HG02610 (cell line): ENCODE measurements around the gene COPZ1.

ENCODE experiments used
- ATAC-seq: cut with Tn5 transposase; IDR thresholded peaks from one replicate; pipeline ENCODE4 v1.9.1; 2021; ENCODE audit warnings: mild to moderate bottlenecking, moderate library complexity; ENCODE audit not compliant: unreplicated experiment

The COPZ1 gene

GRCh38 chr12:54374562-54375258, 49.8 kb downstream of the COPZ1 start:
- no peak for ATAC-seq

DNA sequence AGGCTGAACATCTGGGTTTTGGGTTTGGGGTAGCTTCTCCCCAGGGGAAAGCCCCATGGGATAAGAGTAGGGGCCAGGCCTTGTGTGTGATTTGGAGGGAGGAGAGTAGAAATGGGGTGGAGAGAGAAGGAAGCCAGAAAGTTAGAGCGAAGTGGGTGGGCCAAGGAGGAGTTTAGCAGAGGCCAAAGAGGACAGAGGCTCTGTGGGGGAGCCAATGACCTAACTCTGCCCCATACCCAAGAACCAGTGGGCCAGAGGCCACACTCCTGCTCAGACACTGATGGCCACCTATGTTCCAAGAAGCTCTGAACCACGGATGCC, 50.3 kb downstream of the COPZ1 start:
- ATAC-seq: no peak

GRCh38 chr12:54376596-54376995, 51.7 kb downstream of the COPZ1 start:
- no peak for ATAC-seq

- ATAC-seq: no peak
These were observed 52.1 kb downstream of the COPZ1 start for GRCh38 chr12:54377007-54377406.

DNA sequence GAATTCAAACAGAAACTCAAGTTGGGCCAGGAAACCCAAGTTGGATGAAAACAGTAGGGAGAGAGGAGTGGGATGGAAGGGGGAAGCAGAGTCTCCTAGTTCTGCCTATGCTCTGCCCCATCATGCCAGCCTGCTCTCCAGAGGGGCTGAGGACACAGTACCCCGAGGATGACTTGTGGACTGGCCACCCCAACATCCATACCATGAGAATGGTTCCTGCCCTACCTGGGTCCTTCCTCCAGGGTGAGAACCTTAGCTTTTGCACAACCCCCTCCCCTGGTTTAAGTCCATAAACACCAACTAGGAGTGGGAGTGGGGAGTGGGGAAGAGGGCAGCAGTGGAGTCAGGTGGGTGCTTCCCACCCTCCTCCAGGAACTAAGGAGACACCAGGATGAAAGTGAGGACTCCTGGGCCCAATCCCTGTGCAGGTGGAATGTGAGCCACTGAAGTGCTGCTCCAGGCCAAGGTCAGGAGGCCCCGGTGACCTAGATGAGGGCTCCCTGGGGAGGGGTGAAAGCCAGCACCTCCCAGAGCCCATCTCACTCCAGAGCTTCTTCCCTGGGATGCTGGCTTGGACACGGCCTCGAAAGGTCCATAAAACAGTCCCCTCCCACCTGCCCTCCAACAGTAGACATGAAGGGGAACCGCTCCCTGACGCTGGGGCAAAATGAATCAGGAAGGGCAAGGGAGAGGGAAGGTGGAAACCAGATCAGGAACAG, 53.0 kb downstream of the COPZ1 start:
- ATAC-seq: no peak

- ATAC-seq: no peak
These were observed 54.0 kb downstream of the COPZ1 start for GRCh38 chr12:54378796-54379397.

DNA sequence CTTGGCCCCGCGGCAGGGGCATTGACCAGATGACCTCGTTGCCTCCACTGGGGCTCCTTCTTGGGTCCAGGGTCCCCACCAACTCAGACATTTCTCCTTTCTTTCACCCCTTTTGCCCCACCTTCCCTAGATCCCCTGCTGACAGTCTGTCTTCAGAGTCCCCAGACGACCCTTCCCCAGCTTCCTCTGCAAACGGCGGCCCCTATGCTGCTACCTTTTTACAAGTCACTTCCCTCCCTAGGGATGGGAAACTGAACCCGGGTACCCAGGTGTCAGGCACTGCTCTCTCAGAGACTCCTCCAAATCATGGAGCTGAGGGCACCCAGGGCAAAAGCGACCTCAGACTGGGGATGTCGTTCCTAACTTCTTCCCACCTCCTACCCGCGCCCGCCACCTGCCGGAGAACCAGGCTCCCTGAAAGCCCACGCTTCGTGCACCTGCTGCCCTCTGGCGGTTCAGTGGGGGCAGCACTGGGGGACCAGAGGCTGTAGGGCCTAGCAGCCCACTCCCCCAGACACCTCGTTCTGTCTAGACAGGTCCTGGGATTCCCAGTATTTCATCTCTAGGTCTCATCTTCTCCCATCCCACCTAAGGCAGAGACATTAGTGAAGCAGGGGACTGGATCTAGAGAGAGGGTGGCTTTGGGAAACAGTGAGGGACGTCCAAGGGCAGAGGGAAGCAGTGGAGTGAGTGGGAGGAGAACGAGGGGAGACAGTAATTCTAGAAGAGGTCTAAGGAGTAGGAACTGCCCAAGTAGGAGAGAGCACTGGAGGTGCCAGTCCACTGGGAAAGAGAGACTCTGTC, 54.7 kb downstream of the COPZ1 start:
- ATAC-seq: peak; percentile 80

DNA sequence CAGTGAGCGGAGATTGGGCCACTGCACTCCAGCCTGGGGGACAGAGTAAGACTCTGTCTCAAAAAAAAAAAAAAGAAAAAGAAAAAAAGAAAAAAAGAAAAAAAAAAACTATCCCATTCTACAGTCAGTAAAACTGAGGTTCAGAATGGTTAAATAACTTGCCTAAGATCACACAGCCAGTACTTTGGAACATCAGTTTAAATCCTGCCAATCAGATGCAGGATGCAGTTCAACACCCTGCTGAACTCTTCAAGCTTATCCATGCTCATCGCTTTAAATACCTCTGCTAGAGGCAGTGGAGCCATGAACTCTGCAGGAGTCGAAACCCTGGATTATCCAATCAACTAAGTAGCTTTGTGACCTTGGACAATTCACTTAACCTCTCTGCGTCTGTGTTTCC, 56.2 kb downstream of the COPZ1 start:
- no peak for ATAC-seq

DNA sequence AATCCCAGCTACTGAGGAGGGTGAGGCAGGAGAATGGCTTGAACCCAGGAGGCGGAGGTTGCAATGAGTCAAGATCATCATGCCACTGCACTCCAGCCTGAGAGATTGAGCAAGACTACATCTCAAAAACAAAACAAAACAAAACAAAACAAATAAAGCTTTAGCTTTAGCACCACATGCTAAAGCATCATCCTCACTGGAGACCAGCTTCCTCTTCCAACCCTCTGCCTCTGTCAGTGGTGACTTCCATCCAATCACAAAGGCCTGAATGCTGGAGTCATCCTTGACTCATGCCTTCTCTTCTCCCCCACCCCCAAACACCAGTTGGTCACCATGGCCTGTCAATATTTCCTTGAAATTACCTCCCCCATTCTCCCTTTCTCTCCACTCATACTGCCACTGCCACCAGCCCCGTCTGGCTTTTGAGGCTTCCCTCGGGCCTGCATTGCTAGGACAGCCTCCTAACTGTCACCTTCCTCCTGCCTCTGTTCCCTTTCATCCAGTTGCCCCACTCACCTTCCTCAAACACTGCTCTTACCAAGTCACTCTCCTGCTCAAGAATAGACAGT, 58.2 kb downstream of the COPZ1 start:
- no peak for ATAC-seq

DNA sequence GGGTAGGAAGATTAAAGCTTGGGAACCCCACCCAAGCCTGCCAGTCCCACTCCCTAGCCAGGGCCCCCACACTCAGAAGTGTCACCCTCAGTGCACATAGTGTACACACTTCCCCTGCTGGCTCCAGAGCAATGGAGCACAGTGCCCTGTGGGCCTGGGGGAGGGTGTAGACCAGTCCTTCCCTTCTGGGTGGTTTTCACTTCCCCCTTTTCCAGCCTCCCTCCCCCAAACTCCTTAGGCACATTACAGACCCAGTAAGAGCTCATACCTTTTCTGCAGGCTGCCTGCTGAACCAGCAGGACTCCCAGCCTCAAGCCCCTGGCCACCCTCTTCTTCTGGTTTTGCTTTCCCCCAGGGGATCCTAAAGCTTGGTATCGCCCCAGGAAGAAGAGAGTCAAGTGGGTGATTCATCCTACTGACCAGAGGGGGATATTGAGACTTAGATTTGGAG, 59.7 kb downstream of the COPZ1 start, which contains the start of gene ZNF385A:
ZNF385A (minus strand) TSS at position 143 of the 451 bp plus-strand sequence. CDS start 219 bp downstream, outside the sequence.
- peak; percentile 50 for ATAC-seq

- peak; percentile 55 for ATAC-seq
These were observed 60.5 kb downstream of the COPZ1 start for GRCh38 chr12:54385251-54385914.

- ATAC-seq: no peak
These were observed 61.6 kb downstream of the COPZ1 start for GRCh38 chr12:54386403-54387113.

GRCh38 chr12:54387114-54387467, 62.2 kb downstream of the COPZ1 start:
- no peak for ATAC-seq

DNA sequence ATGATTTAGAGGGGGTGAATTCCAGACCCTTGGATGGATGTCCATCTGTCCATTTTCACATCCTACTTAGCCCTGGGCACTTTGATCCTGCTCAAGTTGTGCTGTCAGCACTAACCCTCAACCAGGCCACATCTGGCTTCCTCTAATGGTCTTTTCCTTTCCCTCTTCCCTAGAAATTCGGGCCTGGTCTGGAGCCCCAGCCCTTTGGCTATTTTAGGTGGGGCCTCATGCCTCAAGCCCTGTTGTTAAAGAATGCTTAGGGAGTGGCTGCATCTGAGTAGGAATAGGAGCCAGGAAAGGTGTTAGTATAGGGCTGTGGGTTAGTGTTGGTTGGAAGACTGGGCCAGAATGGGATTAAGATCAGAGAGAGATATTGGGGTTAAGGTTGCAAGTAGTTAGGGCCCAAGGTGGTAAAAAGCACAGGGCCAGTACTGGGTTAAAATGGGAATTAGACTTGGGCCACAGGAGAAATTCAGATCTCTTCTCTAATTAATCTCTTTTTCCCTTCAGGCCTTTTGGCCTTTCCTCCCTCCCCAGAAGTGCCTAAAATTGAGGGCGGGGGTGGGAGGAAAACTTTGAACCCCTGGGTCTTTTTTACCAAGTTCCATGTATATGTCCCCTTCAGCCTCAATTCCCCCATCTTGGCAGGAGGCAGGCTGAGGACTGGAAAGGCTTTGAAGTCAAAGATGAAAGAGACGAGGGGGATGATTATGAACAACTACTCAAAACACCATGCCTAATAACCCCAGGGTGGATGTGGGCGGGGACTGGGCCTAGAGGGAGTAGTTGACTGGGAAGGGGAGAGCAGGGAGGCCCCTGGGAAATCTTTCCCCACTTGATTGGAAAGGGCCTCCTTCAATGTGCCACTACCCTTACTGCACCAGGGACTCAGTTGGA, 63.6 kb downstream of the COPZ1 start:
- no peak for ATAC-seq

DNA sequence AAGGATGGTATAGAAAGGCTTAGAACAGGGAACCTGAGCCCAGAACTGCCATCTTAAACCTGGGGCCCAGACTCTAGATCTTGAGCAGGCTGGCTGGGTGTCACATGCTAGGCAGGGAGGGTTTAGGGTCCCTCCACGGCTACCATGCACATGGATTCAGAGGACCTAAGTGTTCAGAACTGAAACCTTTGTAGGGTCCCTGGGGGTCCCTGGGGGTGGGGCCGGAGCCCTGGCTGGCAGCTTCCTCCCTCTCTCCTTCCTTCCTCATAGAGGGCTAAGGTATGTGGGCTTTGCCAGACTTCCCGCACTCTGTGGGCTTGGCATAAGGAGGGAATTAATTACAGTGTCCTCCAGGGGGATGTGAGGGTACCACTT, 64.2 kb downstream of the COPZ1 start:
- ATAC-seq: no peak

GRCh38 chr12:54389607-54390175, 64.8 kb downstream of the COPZ1 start:
- ATAC-seq: no peak

DNA sequence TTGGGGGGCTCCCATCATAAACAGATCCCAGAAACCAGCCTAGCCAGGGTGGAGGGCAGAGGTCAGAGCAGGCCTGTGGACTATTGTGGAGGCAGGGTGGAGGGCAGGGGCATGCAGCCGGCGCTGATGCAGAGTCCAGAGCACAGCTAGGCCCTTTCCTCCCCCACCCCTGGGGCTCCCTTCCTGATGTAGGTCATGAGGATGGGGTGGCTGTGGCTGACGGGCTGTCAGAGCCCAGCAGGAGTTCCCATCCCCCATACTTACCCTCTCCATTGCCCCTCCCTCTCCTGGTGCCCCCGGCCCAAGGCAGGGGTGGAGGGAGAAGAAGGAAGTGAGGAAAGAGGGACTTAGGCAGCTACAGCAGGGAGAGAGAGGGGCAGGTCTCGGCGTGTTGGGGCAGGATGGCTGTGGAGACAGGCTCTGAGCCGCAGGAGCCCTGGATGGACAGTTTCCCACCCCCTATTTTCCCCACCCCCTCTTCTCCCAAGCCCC, 65.3 kb downstream of the COPZ1 start:
- no peak for ATAC-seq
